IMR-90 (cell line): ENCODE data around the gene C14orf180. TPM values are rescaled to one million over a fixed set of nuclear protein-coding genes. Genes with fewer than 3 reads are reported as not detected.
"Not testable (repeated sequence)": the region's sequence is repeated elsewhere in the genome, so short reads cannot be mapped to it uniquely, and the experiment has no call there.

ENCODE experiments used
- ATAC-seq: fragments of 200-7000 bp; cut with Tn5 transposase; 2 replicates; pipeline ENCODE4 v1.9.1; 2020; ENCODE audit warnings: low read depth, mild to moderate bottlenecking, moderate library complexity
- BruUV-seq: library from RNA; stranded (reverse); fragments of 400-500 nt; replicated peaks from 2 replicates; lab custom pipeline; 2021; lab: Mats Ljungman, UMichigan
- CTCF ChIA-PET: fragments of 300-600 bp; formaldehyde crosslinking; extraction: SDS; loops from one replicate; lab custom pipeline; 2021; ENCODE audit warnings: antibody characterized with exemption; lab: Yijun Ruan, JAX
- POLR2A ChIA-PET: fragments of 300-600 bp; sonication (Branson Sonifier 250); formaldehyde crosslinking; loops from one replicate; lab custom pipeline; 2022; ENCODE audit warnings: antibody characterized with exemption; ENCODE audit not compliant: unreplicated experiment; lab: Charles Lee
- DNase-seq: peaks from one replicate; pipeline ENCODE4 v3.0.0; 2013
- H2AFZ ChIP-seq: replicated peaks from 2 replicates; pipeline ENCODE3; 2013; ENCODE audit warnings: low read length, mild to moderate bottlenecking; ENCODE audit not compliant: poor library complexity
- H2AK5ac ChIP-seq: 2 replicates; pipeline ENCODE4 v1.6.1; 2013; ENCODE audit warnings: low read depth, low read length, inconsistent platforms
- H2AK9ac ChIP-seq: replicated peaks from 2 replicates; pipeline ENCODE3; 2013; ENCODE audit warnings: mild to moderate bottlenecking, low read depth, low read length, moderate library complexity; ENCODE audit not compliant: poor library complexity
- H2BK120ac ChIP-seq: 2 replicates; pipeline ENCODE4 v1.6.1; 2013; ENCODE audit warnings: low read depth, low read length, inconsistent platforms
- H2BK15ac ChIP-seq: 3 replicates; pipeline ENCODE4 v1.6.1; 2013; ENCODE audit warnings: low read depth, low read length, inconsistent platforms
- H2BK20ac ChIP-seq: 2 replicates; pipeline ENCODE4 v1.6.1; 2013; ENCODE audit warnings: low read depth, mild to moderate bottlenecking, inconsistent platforms, low read length, moderate library complexity
- H2BK5ac ChIP-seq: 2 replicates; pipeline ENCODE4 v1.6.1; 2013; ENCODE audit warnings: mild to moderate bottlenecking, low read depth, low read length, inconsistent platforms; ENCODE audit not compliant: poor library complexity, severe bottlenecking
- H3K14ac ChIP-seq: replicated peaks from 2 replicates; pipeline ENCODE4 v1.6.1; 2013; ENCODE audit warnings: low read depth, low read length, inconsistent platforms
- H3K18ac ChIP-seq: 2 replicates; pipeline ENCODE4 v1.6.1; 2013; ENCODE audit warnings: low read depth, low read length, control low read depth
- H3K23ac ChIP-seq: 2 replicates; pipeline ENCODE4 v1.6.1; 2013; ENCODE audit warnings: low read depth, low read length, inconsistent platforms
- H3K27ac ChIP-seq: 2 replicates; pipeline ENCODE4 v1.5.1; 2013; ENCODE audit warnings: mild to moderate bottlenecking, control low read depth, low read length; ENCODE audit not compliant: insufficient read depth
- H3K27me3 ChIP-seq: 2 replicates; pipeline ENCODE4 v1.6.1; 2013; ENCODE audit warnings: low read length; ENCODE audit not compliant: control insufficient read depth, insufficient read depth
- H3K36me3 ChIP-seq: 2 replicates; pipeline ENCODE4 v1.6.1; 2013; ENCODE audit warnings: low read length, mixed read lengths; ENCODE audit not compliant: control insufficient read depth, insufficient read depth
- H3K4ac ChIP-seq: 2 replicates; pipeline ENCODE4 v1.6.1; 2013; ENCODE audit warnings: low read depth, low read length, inconsistent platforms
- H3K4me1 ChIP-seq: 2 replicates; pipeline ENCODE4 v1.6.1; 2013; ENCODE audit warnings: low read length, mixed read lengths; ENCODE audit not compliant: control insufficient read depth, insufficient read depth
- H3K4me2 ChIP-seq: 2 replicates; pipeline ENCODE4 v1.6.1; 2013; ENCODE audit warnings: low read depth, mild to moderate bottlenecking, control low read depth, low read length, moderate library complexity
- H3K4me3 ChIP-seq: 2 replicates; pipeline ENCODE4 v1.5.1; 2013; ENCODE audit warnings: low read depth, mild to moderate bottlenecking, control low read depth, low read length, moderate library complexity; ENCODE audit not compliant: insufficient read depth
- H3K56ac ChIP-seq: 2 replicates; pipeline ENCODE4 v1.6.1; 2013; ENCODE audit warnings: low read length, inconsistent platforms; ENCODE audit not compliant: insufficient read depth; ENCODE audit errors: extremely low read depth
- H3K79me1 ChIP-seq, 2 experiments: 2 replicates each; pipeline ENCODE4 v1.6.1; 2013; ENCODE audit warnings: low read length in 2 of 2, inconsistent platforms in 1 of 2, low read depth in 1 of 2
- H3K9ac ChIP-seq: 2 replicates; pipeline ENCODE4 v1.6.1; 2013; ENCODE audit warnings: low read depth, low read length, control low read depth
- H3K9me1 ChIP-seq: 2 replicates; pipeline ENCODE4 v1.6.1; 2013; ENCODE audit warnings: low read length, inconsistent platforms; ENCODE audit not compliant: insufficient read depth
- H3K9me3 ChIP-seq: 2 replicates; pipeline ENCODE4 v1.6.1; 2013; ENCODE audit warnings: low read length; ENCODE audit not compliant: control insufficient read depth, insufficient read depth
- H4K20me1 ChIP-seq: 2 replicates; pipeline ENCODE4 v1.6.1; 2013; ENCODE audit warnings: low read length, inconsistent platforms; ENCODE audit not compliant: insufficient read depth
- H4K5ac ChIP-seq: 2 replicates; pipeline ENCODE4 v1.6.1; 2013; ENCODE audit warnings: mild to moderate bottlenecking, low read depth, low read length, control low read depth
- H4K8ac ChIP-seq, 2 experiments: 2 replicates each; pipeline ENCODE4 v1.6.1; 2013; ENCODE audit warnings: low read depth in 2 of 2, low read length in 2 of 2, control low read depth in 1 of 2, inconsistent platforms in 1 of 2
- H4K91ac ChIP-seq: 2 replicates; pipeline ENCODE4 v1.6.1; 2013; ENCODE audit warnings: low read depth, low read length, inconsistent platforms; ENCODE audit not compliant: insufficient read depth
- CHD1 ChIP-seq: IDR thresholded peaks from 2 replicates; pipeline ENCODE4 v1.6.1; 2012; ENCODE audit warnings: low read depth, low read length, improper control_type of control experiment
- FOS ChIP-seq: fragments of 150-350 bp; IDR thresholded peaks from 2 replicates; pipeline ENCODE4 v1.6.1; 2016; ENCODE audit warnings: low read depth, low read length
- MAZ ChIP-seq: IDR thresholded peaks from 2 replicates; pipeline ENCODE4 v1.6.1; 2012; ENCODE audit warnings: low read depth, mild to moderate bottlenecking, low read length, improper control_type of control experiment, moderate library complexity, borderline replicate concordance
- MXI1 ChIP-seq: IDR thresholded peaks from 2 replicates; pipeline ENCODE4 v1.6.1; 2012; ENCODE audit warnings: low read depth, mild to moderate bottlenecking, low read length, moderate library complexity, borderline replicate concordance
- NFE2L2 ChIP-seq: fragments of 150-350 bp; IDR thresholded peaks from 2 replicates; pipeline ENCODE4 v1.6.1; 2016; ENCODE audit warnings: low read depth, mild to moderate bottlenecking, low read length
- RAD21 ChIP-seq: IDR thresholded peaks from 2 replicates; pipeline ENCODE4 v1.6.1; 2012; ENCODE audit warnings: low read length, improper control_type of control experiment
- SMC3 ChIP-seq: fragments of 150-350 bp; IDR thresholded peaks from 2 replicates; pipeline ENCODE4 v1.6.1; 2016; ENCODE audit warnings: low read depth, mild to moderate bottlenecking, antibody characterized with exemption, low read length, moderate library complexity
- USF2 ChIP-seq: fragments of 150-350 bp; IDR thresholded peaks from 2 replicates; pipeline ENCODE4 v1.6.1; 2017; ENCODE audit warnings: mild to moderate bottlenecking, antibody characterized with exemption, low read length, low read depth
- WGBS, 2 experiments: methylation state at CpG; one replicate each; pipeline versions ENCODE4 v1.1.5 to v1.1.7; 2013; ENCODE audit warnings: missing lambda C conversion rate in 2 of 2; ENCODE audit not compliant: insufficient read length in 1 of 2; ENCODE audit errors: extremely low coverage in 2 of 2; 5-methylcytosine and 5-hydroxymethylcytosine counted together
- dilution Hi-C: fragments of 300-500 bp; cut with HindIII; formaldehyde crosslinking; loops from one replicate; pipeline ENCODE4 v1.14.3; 2018; ENCODE audit warnings: low sequenced_read_pairs; ENCODE audit not compliant: unreplicated experiment
- in situ Hi-C: fragments of 300-500 bp; cut with MboI; formaldehyde crosslinking; loops from 3 replicates; pipeline ENCODE4 v1.14.3; 2019; ENCODE audit warnings: low sequenced_read_pairs, inconsistent platforms, mixed read lengths
- intact Hi-C: fragments of 100-400 bp; cut with micrococcal nuclease; formaldehyde crosslinking; loops from 2 replicates; pipeline ENCODE4 v1.10.0; 2022
- polyA plus RNA-seq, 3 experiments: library from polyadenylated mRNA; depleted of rRNA; stranded (reverse); fragments of >200 nt; gene quantifications; 2 replicates each; pipeline ENCODE4 v1.2.3, GENCODE V29; 2012; ENCODE audit warnings: low replicate concordance in 1 of 3
- total RNA-seq: library from RNA; depleted of rRNA; stranded (reverse); fragments of >200 nt; gene quantifications from 2 replicates; pipeline ENCODE4 v1.2.3, GENCODE V29; 2012

C14orf180 gene
- total and polyA plus RNA-seq, 2 of the 4 experiments (the other 2 are of a cell fraction) = not detected

- POLR2A ChIA-PET = no interaction called here
- no peak overlapping the region for H3K56ac ChIP-seq
- no peaks in the 10 kb centered on the region for H4K20me1 ChIP-seq
- no peak overlapping the region for H3K4ac ChIP-seq
- H2AK5ac ChIP-seq = no peak overlapping the region
- no peak overlapping the region for H2BK5ac ChIP-seq
- in situ Hi-C loops (no loop called here), dilution Hi-C loops (no loop called here), intact Hi-C loops (no loop called here)
- H3K18ac ChIP-seq = no peak overlapping the region
- CTCF ChIA-PET = no interaction called here
- no peak for DNase-seq
- no peak overlapping the region for H2BK20ac ChIP-seq
- WGBS, 2 experiments = 30% methylated on average over 8 of the region's 11 CpGs; no CpG with 5 or more reads in 1 of the 2 experiments
- no peak overlapping the region for H3K4me2 ChIP-seq
- H3K14ac ChIP-seq = no peak overlapping the region
- no peak overlapping the region for H4K91ac ChIP-seq
- H2AFZ ChIP-seq = no peak overlapping the region
- no peak overlapping the region for H3K23ac ChIP-seq
- H4K5ac ChIP-seq = no peak overlapping the region
- H2AK9ac ChIP-seq = no peak overlapping the region
- peaks cover 17% of the 10 kb centered on the region; the same call in 1 of the 2 replicates for H3K27me3 ChIP-seq
- TF ChIP-seq FOS (no peak), MAZ (no peak), USF2 (no peak), SMC3 (no peak), CHD1 (no peak), NFE2L2 (no peak), MXI1 (no peak), RAD21 (no peak)
- no peak for ATAC-seq
- no peak overlapping the region for H2BK120ac ChIP-seq
- no peaks in the 10 kb centered on the region for H3K36me3 ChIP-seq
- H4K8ac ChIP-seq = no peak overlapping the region
- BruUV-seq = no TSS peak
- no peaks in the 10 kb centered on the region for H3K4me1 ChIP-seq
- H3K9me1 ChIP-seq = no peaks in the 10 kb centered on the region
- H3K4me3 ChIP-seq = no peak overlapping the region
- H3K9ac ChIP-seq = no peak overlapping the region
- no peaks in the 10 kb centered on the region for H3K79me1 ChIP-seq
- H3K27ac ChIP-seq = no peak overlapping the region
- no peak overlapping the region for H2BK15ac ChIP-seq
- H3K9me3 ChIP-seq = no peaks in the 10 kb centered on the region
Measured at GRCh38 chr14:104578321-104578720, 1.2 kb upstream of the C14orf180 start.

- H3K4me3 ChIP-seq, H2BK20ac ChIP-seq, H3K56ac ChIP-seq, H3K18ac ChIP-seq, H4K8ac ChIP-seq, H4K91ac ChIP-seq, H2BK120ac ChIP-seq, H2AK9ac ChIP-seq, H3K27ac ChIP-seq, H2AFZ ChIP-seq, dilution Hi-C loops, H3K23ac ChIP-seq, H3K14ac ChIP-seq, H4K5ac ChIP-seq, POLR2A ChIA-PET, H2AK5ac ChIP-seq, H3K36me3 ChIP-seq, H3K4me2 ChIP-seq, CTCF ChIA-PET, DNase-seq, ATAC-seq, H2BK5ac ChIP-seq, H3K9me1 ChIP-seq, H3K79me1 ChIP-seq, H3K4me1 ChIP-seq, in situ Hi-C loops, H3K4ac ChIP-seq, BruUV-seq, intact Hi-C loops, H3K9ac ChIP-seq, H3K9me3 ChIP-seq, H4K20me1 ChIP-seq, H2BK15ac ChIP-seq: not testable (repeated sequence)
- WGBS, 2 experiments = 100% methylated on average over 1 of the region's 6 CpGs; no CpG with 5 or more reads in 1 of the 2 experiments
- peaks cover 18% of the 10 kb centered on the region; the same call in 1 of the 2 replicates for H3K27me3 ChIP-seq
Measured at GRCh38 chr14:104579939-104580338, 375 bp downstream of the C14orf180 start.
